ENCODE data around the gene ALG8.

ALG8 gene

GRCh38 chr11:78158987-78159652 lies 19.7 kb upstream of the ALG8 start:
- FAIRE-seq: no peak

GRCh38 chr11:78156127-78156844 lies 16.9 kb upstream of the ALG8 start:
- FAIRE-seq: no peak

- FAIRE-seq: no peak
These were observed 12.4 kb upstream of the ALG8 start for GRCh38 chr11:78151804-78152203.

GRCh38 chr11:78150754-78151153 lies 11.3 kb upstream of the ALG8 start:
- no peak for FAIRE-seq

- no peak for FAIRE-seq
These were observed 10.9 kb upstream of the ALG8 start for GRCh38 chr11:78150346-78150745.

- no peak for FAIRE-seq
These were observed 10.2 kb upstream of the ALG8 start for GRCh38 chr11:78149646-78150045.

GRCh38 chr11:78147807-78148206 lies 8.4 kb upstream of the ALG8 start:
- no peak for FAIRE-seq

GRCh38 chr11:78145511-78146025 lies 6.1 kb upstream of the ALG8 start:
- no peak for FAIRE-seq

- no peak for FAIRE-seq
These were observed 1.1 kb upstream of the ALG8 start for GRCh38 chr11:78140392-78141077.

GRCh38 chr11:78138694-78139421 lies 568 bp downstream of the ALG8 start:
- no peak for FAIRE-seq

GRCh38 chr11:78138291-78138690 lies 1.1 kb downstream of the ALG8 start:
- FAIRE-seq: no peak

- FAIRE-seq: no peak
These were observed 7.0 kb downstream of the ALG8 start for GRCh38 chr11:78132475-78132874.

GRCh38 chr11:78131956-78132355 lies 7.5 kb downstream of the ALG8 start:
- FAIRE-seq: no peak

GRCh38 chr11:78127403-78127802 lies 12.0 kb downstream of the ALG8 start:
- FAIRE-seq: no peak

GRCh38 chr11:78112582-78113275 lies 26.7 kb downstream of the ALG8 start:
- FAIRE-seq: no peak

GRCh38 chr11:78111298-78111697 lies 28.1 kb downstream of the ALG8 start:
- no peak for FAIRE-seq

- no peak for FAIRE-seq
These were observed 28.6 kb downstream of the ALG8 start for GRCh38 chr11:78110830-78111229.

GRCh38 chr11:78110351-78110750 lies 29.1 kb downstream of the ALG8 start:
- FAIRE-seq: no peak

GRCh38 chr11:78109081-78110015 lies 30.1 kb downstream of the ALG8 start:
- FAIRE-seq: no peak

- no peak for FAIRE-seq
These were observed 38.6 kb downstream of the ALG8 start for GRCh38 chr11:78100676-78101472.

All from G401.6 (cell line).